Osteocyte (in vitro differentiated cells): ENCODE data around the gene WDR46. TPM values are rescaled to one million over a fixed set of nuclear protein-coding genes. Genes with fewer than 3 reads are reported as not detected.

ENCODE experiments used
- DNase-seq: peaks from one replicate; pipeline ENCODE4 v3.0.0; 2021; ENCODE audit warnings: mixed read lengths; ENCODE audit not compliant: unreplicated experiment; ENCODE audit errors: extremely low spot score
- H3K27ac Mint-ChIP-seq: one replicate; pipeline ENCODE4 v1.8.0; 2021; ENCODE audit warnings: mild to moderate bottlenecking, mixed read lengths; ENCODE audit not compliant: unreplicated experiment
- H3K27me3 Mint-ChIP-seq: one replicate; pipeline ENCODE4 v1.8.0; 2021; ENCODE audit warnings: mixed read lengths; ENCODE audit not compliant: unreplicated experiment
- H3K36me3 Mint-ChIP-seq: one replicate; pipeline ENCODE4 v1.8.0; 2021; ENCODE audit warnings: mixed read lengths; ENCODE audit not compliant: unreplicated experiment
- H3K4me1 Mint-ChIP-seq: one replicate; pipeline ENCODE4 v1.8.0; 2021; ENCODE audit warnings: mixed read lengths; ENCODE audit not compliant: unreplicated experiment
- H3K4me3 Mint-ChIP-seq: one replicate; pipeline ENCODE4 v1.8.0; 2021; ENCODE audit warnings: mild to moderate bottlenecking, moderate library complexity, mixed read lengths; ENCODE audit not compliant: unreplicated experiment
- H3K9me3 Mint-ChIP-seq: one replicate; pipeline ENCODE4 v1.8.0; 2021; ENCODE audit warnings: mixed read lengths; ENCODE audit not compliant: unreplicated experiment
- total RNA-seq: library from RNA; stranded (reverse); gene quantifications from 2 replicates; pipeline ENCODE4 v1.2.1, GENCODE V29; 2021
- TF ChIP-seq, protein P1 (sequence below): fragments of 200-600 bp; sonication (generic); IDR thresholded peaks from 2 replicates; pipeline ENCODE4 v1.5.0; 2021; ENCODE audit warnings: antibody characterized with exemption, mild to moderate bottlenecking, moderate library complexity

The WDR46 gene
- total RNA-seq, 1 donor from 2014 or later, result 59.1 TPM

DNA sequence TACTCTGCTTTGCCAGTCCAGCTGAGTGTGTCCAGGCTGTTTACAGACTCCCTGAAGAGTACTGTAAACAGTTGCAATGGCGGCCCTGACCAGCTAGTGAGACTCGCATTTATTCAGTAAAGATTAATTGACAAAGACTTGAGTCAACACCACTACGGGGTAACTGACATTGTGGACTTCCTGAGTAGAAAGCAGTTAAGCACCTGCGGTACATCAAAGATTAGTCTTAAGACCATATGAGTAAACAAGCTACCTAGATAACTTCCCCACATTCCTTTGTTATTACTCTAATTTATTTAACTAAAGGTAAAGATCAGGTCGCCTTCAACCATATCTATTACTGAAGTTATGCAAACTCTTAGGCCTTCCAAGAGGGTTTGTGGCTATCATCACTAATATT, 30.0 kb downstream of the WDR46 start:
- TF ChIP-seq, protein P1, sequence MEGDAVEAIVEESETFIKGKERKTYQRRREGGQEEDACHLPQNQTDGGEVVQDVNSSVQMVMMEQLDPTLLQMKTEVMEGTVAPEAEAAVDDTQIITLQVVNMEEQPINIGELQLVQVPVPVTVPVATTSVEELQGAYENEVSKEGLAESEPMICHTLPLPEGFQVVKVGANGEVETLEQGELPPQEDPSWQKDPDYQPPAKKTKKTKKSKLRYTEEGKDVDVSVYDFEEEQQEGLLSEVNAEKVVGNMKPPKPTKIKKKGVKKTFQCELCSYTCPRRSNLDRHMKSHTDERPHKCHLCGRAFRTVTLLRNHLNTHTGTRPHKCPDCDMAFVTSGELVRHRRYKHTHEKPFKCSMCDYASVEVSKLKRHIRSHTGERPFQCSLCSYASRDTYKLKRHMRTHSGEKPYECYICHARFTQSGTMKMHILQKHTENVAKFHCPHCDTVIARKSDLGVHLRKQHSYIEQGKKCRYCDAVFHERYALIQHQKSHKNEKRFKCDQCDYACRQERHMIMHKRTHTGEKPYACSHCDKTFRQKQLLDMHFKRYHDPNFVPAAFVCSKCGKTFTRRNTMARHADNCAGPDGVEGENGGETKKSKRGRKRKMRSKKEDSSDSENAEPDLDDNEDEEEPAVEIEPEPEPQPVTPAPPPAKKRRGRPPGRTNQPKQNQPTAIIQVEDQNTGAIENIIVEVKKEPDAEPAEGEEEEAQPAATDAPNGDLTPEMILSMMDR, result no peak
- Mint-ChIP-seq H3K27ac (no peak overlapping the region), H3K9me3 (no peaks in the 10 kb centered on the region), H3K4me3 (no peak overlapping the region), H3K4me1 (no peaks in the 10 kb centered on the region), H3K27me3 (no peaks in the 10 kb centered on the region), H3K36me3 (peaks cover 26% of the 10 kb centered on the region)
- no peak for DNase-seq

DNA sequence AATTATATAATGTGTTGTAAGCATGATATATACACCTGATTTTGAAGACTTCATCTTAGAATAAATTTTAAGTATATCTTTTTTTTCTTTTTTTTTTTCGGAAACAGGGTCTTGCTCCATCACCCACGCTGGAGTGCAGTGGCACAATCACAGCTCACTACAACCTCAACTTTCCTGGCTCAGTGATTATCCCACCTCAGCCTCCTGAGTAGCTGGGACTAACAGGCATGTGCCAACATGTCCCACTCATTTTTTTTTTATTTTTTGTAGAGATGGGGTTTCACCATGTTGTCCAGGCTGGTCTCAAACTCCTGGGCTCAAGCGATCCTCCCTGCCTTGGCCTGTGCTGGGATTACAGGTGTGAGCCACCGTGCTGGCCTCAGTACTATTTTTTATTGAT, 34.4 kb downstream of the WDR46 start:
- TF ChIP-seq, protein P1, result no peak
- Mint-ChIP-seq H3K9me3 (no peaks in the 10 kb centered on the region), H3K36me3 (peaks cover 22% of the 10 kb centered on the region), H3K27ac (no peak overlapping the region), H3K4me1 (peaks cover 20% of the 10 kb centered on the region), H3K4me3 (no peak overlapping the region), H3K27me3 (no peaks in the 10 kb centered on the region)
- no peak for DNase-seq

DNA sequence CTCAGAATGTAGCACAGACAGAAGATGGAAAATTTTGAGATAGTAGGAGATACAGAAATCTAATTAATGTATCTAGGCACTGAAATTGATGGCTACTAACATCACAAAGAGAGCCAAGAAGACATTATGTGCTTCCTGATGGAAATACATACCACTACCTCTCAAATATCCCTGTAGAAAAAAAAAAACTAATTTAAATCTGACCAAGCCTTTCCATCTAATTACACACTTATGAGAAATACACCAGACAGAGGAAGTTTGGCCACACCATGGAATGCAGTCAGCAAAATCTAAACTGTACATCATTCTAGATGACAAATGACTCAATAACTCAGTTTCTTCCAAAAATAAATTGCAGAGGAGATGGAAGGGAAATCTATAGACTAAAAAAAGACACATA, 36.3 kb downstream of the WDR46 start:
- peaks cover 34% of the 10 kb centered on the region for H3K4me1 Mint-ChIP-seq
- no peaks in the 10 kb centered on the region for H3K9me3 Mint-ChIP-seq

DNA sequence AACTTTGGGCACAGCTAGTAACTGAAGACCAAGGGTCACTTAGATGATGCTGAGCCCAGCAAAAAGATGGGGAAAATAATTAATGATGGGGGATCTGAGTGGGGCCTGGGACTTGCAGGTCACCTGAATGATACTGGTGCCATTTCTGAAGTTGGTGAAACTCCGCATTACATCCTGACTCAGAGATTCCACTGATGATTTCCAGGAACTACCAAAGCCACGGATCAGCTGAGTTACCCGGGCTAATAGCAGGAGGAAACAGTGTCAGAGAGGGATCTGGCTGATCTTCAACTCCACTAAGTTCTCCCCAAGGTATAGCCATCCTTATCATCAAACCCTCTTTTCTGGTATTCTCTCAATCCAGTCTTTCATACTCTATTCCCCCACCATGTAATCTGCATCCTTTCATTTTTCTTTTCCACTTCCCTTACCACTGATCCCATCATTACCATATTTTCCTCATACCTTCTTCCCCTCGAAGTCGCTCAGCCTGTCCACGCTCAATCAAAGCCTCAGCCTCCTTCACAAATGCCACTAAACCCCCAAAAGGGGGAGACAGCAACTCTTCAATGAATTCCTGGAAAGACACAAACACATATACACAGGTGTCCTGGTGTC, 37.5 kb downstream of the WDR46 start:
- DNase-seq, result no peak
- H3K4me1 Mint-ChIP-seq, result peaks cover 34% of the 10 kb centered on the region
- no peaks in the 10 kb centered on the region for H3K27me3 Mint-ChIP-seq
- H3K36me3 Mint-ChIP-seq, result peaks cover 20% of the 10 kb centered on the region
- no peaks in the 10 kb centered on the region for H3K9me3 Mint-ChIP-seq
- H3K27ac Mint-ChIP-seq, result peak overlapping the region; percentile 40
- H3K4me3 Mint-ChIP-seq, result peak overlapping the region; percentile 51
- TF ChIP-seq, protein P1, result no peak

More for the DNA sequence above, 36.3 kb downstream of the WDR46 start:
- Mint-ChIP-seq H3K27ac (no peak overlapping the region), H3K27me3 (no peaks in the 10 kb centered on the region), H3K4me3 (no peak overlapping the region), H3K36me3 (peaks cover 21% of the 10 kb centered on the region)
- TF ChIP-seq, protein P1, result no peak
- DNase-seq, result no peak

DNA sequence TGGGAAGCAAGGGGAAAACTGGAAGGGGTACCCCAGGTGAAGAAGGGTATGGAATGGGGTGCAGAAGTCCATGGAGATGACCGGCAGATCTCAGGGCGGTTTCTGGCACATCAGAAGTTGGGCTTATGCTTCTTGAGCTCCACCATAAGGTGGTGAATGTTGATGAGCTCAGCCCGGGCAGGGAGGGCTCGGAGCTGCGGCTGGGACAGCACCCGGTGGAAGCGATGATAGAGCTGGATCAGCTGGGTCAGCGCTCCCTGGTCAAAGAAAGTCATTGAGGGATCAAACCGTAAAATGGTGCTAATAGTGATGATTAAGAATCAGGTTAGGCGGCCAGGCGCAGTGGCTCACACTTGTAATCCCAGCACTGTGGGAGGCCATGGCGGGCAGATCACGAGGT, 38.3 kb downstream of the WDR46 start:
- H3K9me3 Mint-ChIP-seq, result no peaks in the 10 kb centered on the region
- no peaks in the 10 kb centered on the region for H3K27me3 Mint-ChIP-seq
- TF ChIP-seq, protein P1, result no peak
- peaks cover 17% of the 10 kb centered on the region for H3K36me3 Mint-ChIP-seq
- DNase-seq, result no peak
- peaks cover 34% of the 10 kb centered on the region for H3K4me1 Mint-ChIP-seq
- peak overlapping the region; percentile 85 for H3K4me3 Mint-ChIP-seq
- peak overlapping the region; percentile 99 for H3K27ac Mint-ChIP-seq
